Peyer's patch (tissue), 4 donors: ENCODE data around the gene CREB3L4.

Experiments used
- POLR2A ChIP-seq, 2 donors: fragments of 450-650 bp; IDR thresholded peaks; one replicate each; pipeline ENCODE4 v1.5.1; 2017; ENCODE audit warnings: antibody characterized with exemption in 2 of 2, mild to moderate bottlenecking in 2 of 2, moderate library complexity in 2 of 2
- TF ChIP-seq, protein P1 (sequence below), 6 experiments: fragments of 450-650 bp in 4 of 6; fragments of 200-600 bp in 2 of 6; sonication (generic) in 1 of 6; IDR thresholded peaks; one replicate each; pipeline ENCODE4 v1.5.1; 2017 to 2019; ENCODE audit warnings: antibody characterized with exemption in 6 of 6, mild to moderate bottlenecking in 3 of 6, moderate library complexity in 1 of 6

DNA sequence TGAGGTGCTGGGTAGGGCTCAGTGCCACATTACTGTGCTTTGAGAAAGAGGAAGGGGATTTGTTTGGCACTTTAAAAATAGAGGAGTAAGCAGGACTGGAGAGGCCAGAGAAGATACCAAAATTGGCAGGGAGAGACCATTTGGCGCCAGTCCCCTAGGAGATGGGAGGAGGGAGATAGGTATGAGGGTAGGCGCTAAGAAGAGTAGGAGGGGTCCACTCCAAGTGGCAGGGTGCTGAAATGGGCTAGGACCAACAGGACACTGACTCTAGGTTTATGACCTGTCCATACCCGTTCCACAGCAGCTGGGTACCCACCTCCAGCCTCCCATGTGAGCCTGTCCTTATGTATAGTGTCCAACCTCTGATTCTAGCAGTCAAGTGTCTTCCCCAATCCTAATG lies 8.2 kb upstream of the CREB3L4 start:
- TF ChIP-seq, protein P1, sequence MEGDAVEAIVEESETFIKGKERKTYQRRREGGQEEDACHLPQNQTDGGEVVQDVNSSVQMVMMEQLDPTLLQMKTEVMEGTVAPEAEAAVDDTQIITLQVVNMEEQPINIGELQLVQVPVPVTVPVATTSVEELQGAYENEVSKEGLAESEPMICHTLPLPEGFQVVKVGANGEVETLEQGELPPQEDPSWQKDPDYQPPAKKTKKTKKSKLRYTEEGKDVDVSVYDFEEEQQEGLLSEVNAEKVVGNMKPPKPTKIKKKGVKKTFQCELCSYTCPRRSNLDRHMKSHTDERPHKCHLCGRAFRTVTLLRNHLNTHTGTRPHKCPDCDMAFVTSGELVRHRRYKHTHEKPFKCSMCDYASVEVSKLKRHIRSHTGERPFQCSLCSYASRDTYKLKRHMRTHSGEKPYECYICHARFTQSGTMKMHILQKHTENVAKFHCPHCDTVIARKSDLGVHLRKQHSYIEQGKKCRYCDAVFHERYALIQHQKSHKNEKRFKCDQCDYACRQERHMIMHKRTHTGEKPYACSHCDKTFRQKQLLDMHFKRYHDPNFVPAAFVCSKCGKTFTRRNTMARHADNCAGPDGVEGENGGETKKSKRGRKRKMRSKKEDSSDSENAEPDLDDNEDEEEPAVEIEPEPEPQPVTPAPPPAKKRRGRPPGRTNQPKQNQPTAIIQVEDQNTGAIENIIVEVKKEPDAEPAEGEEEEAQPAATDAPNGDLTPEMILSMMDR (IDR thresholded peaks at IDR 0.05), result no peak
- no peak for TF ChIP-seq POLR2A (IDR thresholded peaks at IDR 0.05)
